ENCODE results near the gene HDAC11.

HDAC11 gene

GRCh38 chr3:13545952-13546454, 65.9 kb downstream of the HDAC11 start:
- no peak for DNase-seq

- DNase-seq: no peak
Measured at GRCh38 chr3:13546667-13547171, 66.6 kb downstream of the HDAC11 start.

- DNase-seq: no peak
Measured at GRCh38 chr3:13547591-13548371, 67.7 kb downstream of the HDAC11 start.

DNA sequence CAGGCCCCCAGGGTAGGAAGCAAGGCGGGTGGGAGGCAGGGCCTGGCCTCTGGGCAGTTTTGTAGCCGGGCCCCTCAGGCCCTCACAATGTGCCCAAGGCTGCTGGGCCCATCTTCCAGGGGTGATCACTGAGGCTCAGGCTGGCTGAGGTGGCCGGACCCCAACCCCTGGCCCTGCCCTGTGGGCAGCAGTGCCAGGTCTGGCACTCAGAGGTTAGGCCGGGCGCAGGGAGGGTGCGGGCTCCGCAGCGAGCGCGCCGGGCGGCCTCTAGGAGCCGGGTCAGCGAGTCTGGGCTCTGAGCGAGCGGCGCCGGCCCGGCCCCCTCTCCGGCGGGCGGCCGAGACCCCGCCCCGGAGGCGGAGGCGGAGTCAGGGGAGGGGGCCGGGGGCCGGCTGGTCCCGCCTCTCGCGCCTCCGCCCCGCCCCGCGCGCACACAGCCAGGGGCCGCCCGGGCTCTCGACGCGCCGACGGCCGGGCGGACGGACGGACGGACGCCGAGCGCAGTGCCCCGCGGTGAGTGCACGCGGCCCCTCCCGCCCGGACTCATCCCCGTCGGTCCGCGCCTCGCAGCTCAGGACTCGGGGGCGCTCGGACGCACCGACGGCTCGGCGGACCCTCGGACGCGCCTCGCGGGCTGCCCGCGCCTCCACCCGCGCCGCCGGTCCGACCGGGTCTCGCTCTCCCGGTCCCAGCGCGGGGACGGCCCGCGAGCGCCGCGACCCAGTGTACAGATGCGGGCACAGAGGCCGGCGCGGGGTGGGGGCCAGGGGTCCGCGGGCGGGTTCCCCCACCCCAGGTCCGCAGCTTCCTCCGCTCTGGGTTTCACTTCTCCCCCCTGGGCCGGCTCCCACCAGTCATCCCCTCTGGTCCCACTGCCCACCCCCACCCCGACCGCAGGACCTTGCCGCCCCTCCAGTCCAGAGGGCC, 68.9 kb downstream of the HDAC11 start, which contains the start of gene FBLN2:
Gene FBLN2 (plus strand): TSS at position 430 of the 927 bp plus-strand sequence. CDS start 21,231 bp downstream, outside the sequence.
- DNase-seq: no peak

DNA sequence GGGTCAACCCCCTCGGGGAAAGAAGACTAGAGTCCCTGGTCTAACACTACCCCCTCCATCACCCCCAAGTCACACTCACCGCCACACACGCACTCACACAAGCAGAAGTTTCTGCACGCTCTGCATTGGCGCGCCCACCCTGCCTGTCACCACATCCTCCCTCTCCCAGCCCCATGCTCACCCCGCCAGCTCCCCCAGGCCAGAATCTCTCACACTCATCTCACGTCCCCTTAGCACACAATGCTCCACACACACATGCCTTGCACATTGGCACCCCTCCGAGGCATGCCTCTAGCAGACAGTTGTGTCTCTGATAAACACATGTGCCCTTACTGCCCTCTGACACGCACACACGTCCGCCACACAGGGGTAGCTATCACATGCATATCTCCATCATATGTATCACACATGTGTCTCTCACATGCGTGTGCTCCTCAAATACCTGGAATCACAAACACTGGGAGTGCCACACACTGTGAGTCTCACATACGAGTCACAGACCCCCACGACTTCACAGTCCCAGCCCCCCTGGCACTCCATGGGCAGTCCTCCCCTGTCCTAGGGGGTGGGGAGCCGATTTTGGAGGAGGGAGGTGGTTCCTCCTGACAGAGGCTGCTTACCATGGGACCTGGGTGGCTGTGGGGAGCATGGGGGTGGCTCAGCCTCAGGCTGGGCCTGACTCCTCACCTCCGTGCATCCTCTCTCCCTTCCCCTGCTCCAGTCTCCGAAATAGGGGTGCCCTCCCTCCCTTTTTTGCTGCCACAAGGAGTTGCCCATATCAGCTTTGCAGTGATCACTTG, 69.7 kb downstream of the HDAC11 start:
- no peak for DNase-seq

- DNase-seq: no peak
Measured at GRCh38 chr3:13550423-13550690, 70.3 kb downstream of the HDAC11 start.

DNA sequence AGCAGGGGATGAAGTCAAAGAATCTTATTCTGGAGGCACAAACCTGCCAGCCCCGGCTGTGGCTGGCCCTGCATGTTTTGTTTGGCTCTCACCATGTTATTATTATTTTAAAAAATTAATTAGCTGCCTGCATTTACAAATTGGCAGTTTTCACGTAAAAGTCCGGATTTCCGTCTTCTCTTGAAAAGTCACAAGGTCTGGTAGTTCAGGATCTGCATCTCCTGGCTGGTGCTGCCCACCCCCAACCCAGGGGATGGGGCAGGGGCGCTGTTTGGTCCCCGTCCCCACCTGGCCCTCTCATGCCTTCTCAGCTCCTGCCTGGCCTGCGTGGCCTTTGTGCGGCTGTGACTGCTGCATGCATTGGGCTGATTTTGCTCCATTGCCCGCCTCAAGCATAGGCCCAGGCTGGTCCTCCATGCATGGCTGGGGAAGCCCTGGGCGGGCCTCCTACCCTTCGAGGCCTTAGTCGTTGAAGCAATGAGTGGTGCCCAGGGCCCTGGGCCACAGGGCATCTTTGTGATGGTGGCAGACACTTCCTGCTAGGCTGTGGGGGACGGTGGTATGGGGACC, 70.8 kb downstream of the HDAC11 start:
- DNase-seq: no peak

DNA sequence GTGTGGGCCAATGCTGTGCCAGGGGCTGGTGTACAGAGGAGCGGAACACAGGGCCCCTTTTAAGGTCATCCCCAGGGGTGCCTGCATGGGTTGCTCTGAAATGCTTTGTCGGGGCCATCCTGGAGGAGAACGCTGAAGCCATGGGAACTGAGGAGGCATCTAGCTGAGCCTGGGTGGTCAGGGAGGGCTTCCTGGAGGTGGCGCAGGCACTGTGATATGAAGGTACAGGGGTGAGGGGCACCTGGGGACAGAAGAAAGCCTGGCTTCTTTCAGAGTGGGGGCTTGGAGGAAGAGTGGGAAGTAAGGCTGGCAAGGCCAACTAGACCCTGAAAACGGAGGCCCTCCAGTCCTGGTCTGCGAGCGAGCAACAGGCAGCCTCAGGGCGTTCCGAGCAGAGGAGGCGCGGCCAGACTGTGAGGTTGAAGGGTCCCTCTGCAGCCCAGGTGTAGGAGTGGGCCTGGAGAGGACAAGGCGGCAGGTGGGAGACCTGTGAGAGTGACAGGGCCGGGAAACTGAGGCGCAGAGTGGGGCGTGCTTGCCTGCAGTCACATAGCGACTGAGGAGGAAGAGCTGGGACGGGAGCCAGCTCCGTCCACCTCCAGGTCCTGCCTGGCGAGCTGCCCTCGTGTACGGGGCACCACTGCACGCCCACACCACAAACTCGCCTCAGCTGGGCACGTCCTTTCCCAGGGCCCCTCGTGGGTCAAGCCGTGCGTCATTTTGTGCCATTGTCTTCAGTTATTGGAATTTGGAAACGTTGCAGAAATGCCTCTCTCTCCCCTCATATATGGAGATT, 72.9 kb downstream of the HDAC11 start:
- no peak for DNase-seq

DNA sequence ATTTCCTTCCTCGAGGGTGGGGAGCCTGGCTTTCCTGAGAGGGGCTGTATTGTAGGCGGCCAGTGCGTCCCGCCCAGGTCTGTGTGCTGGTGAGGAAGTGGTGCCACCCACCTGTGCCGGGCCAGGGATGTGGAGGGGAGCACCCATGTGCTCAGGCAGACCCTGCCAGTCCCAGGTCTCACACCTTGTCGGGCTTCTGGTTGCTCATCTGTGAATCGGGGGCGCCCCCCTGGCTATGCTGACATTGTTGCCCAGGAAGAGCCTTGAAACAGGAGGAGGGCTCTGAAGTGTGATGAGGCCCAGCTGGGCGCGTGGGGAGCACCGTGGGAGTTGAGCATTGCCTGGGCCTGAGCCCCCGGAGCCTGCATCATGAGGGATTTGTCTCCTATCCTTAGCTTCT, 73.6 kb downstream of the HDAC11 start:
- no peak for DNase-seq

GRCh38 chr3:13555753-13556152, 75.6 kb downstream of the HDAC11 start:
- no peak for DNase-seq
